Uterus (tissue), 2 donors: Measurements from ENCODE around the gene TMEM125.

ENCODE experiments used
- CTCF ChIP-seq, 4 experiments: fragments of 200-600 bp in 2 of 4; fragments of 450-650 bp in 2 of 4; sonication (generic) in 2 of 4; IDR thresholded peaks; one replicate each; pipeline ENCODE4 v1.5.1; 2016 to 2019; ENCODE audit warnings: antibody characterized with exemption in 4 of 4, mild to moderate bottlenecking in 2 of 4, moderate library complexity in 1 of 4
- POLR2A ChIP-seq, 2 donors: fragments of 450-650 bp; IDR thresholded peaks; one replicate each; pipeline ENCODE4 v1.6.1; 2016; ENCODE audit warnings: antibody characterized with exemption in 2 of 2, mild to moderate bottlenecking in 1 of 2, moderate library complexity in 1 of 2

DNA sequence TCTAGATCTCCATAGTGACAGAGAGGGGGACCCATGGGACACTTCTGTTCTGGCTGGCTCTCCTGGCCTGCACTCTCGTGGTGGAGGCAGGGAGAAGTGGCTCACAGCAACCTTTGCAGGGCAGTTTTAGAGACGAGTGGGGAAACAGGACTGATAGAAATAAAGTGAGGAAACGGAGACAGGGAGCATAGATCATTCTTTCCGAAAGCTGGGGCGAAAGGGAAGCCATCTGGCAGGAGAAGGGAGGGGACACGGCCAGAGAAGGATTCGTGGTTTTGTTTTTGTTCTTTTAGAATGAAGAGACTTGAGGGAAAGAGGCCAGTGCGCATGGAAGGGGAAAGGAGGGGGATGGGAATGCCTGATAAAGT lies 34.5 kb downstream of the TMEM125 start:
- TF ChIP-seq CTCF (IDR thresholded peaks at IDR 0.05) (peak in 1 of 4 experiments; percentile 6), POLR2A (IDR thresholded peaks at IDR 0.05) (no peak)
